Hematopoietic multipotent progenitor cell (in vitro differentiated cells): ENCODE results near the gene LINS1. TPM values are rescaled to one million over a fixed set of nuclear protein-coding genes. Genes with fewer than 3 reads are reported as not detected.

Experiments
- DNase-seq, 3 donors: peaks; one replicate each; pipeline ENCODE4 v3.0.0-alpha.2; 2011 to 2015; ENCODE audit warnings: low read depth in 2 of 3, low spot score in 2 of 3
- total RNA-seq: library from RNA; depleted of rRNA; stranded (reverse); fragments of >200 nt; gene quantifications from one replicate; pipeline ENCODE4 v1.2.3, GENCODE V29; 2012

LINS1 gene
- total RNA-seq, 1 donor: 16.2 TPM

DNA sequence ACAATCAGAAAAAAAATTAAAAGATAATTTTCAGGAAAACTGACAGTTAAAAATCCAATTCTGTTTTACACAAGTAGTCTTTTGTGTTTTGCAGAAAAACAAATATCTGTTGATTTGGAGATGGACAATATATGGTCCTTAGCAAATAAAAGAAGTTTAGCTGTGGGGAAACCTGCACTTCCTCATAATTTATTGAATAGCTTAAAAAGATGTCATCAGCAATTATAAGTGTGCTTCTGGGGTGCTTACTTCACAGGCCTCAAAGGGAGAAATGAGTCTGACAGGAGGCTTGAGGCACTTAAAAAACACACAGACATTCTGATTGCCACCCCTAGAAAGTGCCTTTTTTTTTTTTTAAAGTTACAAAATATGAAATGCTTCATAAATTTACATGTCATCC, 41.7 kb downstream of the LINS1 start:
- DNase-seq: no peak

GRCh38 chr15:100559330-100559729, 42.7 kb downstream of the LINS1 start:
- DNase-seq: no peak

GRCh38 chr15:100558771-100559254, 43.2 kb downstream of the LINS1 start:
- no peak for DNase-seq

DNA sequence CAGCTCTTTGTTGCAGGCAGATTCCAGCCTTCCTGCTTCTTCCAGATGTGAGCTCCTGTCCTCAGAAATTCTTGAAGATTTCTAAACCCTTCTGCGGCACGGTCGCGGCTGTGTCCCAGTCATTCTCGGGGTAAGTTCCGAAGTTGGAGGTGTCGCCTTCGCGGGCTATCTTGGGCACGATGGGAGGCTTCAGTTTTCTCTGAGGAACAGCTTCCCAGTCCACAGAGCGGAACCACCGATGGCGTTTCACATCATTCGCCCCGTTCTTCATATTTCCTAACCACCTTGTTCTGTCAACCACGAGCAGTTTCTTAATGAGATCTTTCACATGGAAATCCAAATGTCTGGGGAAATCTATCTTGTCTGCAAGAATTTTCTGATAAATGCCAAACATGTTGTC, 48.5 kb downstream of the LINS1 start:
- no peak for DNase-seq

GRCh38 chr15:100547961-100548360, 54.0 kb downstream of the LINS1 start:
- DNase-seq: no peak

DNA sequence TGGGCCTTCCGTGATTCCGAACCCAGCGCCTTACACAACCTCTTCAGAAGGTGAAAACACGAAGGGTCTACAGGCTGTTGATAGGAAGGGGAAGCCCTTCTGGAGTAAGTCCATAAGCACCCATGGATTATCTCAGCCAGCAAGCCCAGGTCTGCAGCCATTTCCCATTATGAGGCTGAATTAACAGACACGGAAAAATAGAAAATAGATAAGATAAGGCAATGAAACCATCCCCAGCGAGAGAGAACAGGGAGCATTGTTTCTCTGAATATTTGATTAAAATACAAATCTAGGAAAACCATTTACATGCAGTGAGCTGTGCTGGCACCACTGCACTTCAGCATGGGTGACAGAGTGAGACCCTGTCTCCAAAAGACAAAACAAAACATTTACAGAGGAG, 57.0 kb downstream of the LINS1 start:
- no peak for DNase-seq

GRCh38 chr15:100544338-100544841, 57.6 kb downstream of the LINS1 start:
- DNase-seq: no peak

DNA sequence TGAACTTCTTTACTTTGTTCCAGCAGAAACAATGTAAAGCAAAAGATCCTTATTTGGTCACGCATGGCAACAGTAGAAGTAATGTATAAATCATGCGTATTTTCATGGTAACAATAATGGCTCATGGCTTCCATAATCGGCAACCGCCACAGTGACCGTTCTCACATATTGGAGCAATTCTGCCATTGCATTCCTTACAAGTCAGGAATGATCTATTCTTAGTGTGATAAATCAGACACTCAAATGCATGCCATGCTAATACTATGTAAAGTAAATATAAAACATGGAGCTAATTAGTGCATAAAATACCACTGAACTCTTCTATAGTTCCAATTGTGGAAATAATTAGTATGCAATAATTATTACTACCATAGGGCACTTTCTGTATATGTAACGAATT, 59.7 kb downstream of the LINS1 start:
- DNase-seq: no peak

DNA sequence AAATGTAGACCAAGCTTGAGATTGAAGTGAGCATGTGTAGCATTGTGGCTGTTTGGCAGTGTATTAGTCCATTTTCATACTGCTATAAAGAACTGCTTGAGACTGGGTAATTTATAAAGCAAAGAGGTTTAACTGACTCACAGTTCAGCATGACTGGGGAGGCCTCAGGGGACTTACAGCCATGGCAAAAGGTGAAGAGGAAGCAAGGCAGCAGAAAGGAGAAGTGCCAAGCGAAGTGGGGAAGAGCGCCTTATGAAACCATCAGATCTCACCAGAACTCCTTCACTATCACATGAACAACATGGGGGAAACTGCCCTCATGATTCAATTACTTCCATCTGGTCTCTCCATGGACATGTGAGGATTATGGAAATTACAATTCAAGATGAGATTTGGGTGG, 64.7 kb downstream of the LINS1 start:
- DNase-seq: peak in 2 of 3 donors; percentile 9 to 59

DNA sequence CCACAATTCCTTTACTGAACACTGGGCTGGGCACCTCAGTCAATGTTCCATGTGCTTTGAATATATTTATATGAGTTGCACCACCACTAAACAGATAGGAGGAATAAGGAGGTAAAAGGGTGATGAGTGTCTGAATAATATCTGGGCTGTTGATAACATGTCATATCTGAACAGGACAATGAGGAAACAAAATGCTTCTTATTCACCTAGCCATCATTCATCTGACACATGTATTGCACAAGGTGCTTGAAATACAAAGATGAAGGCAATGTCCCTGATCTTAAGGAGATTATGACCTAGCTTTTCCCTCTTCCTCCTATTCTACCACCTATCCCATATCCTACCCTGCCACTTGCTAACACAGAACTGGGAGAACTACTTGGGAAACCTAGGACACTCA, 65.3 kb downstream of the LINS1 start:
- no peak for DNase-seq

DNA sequence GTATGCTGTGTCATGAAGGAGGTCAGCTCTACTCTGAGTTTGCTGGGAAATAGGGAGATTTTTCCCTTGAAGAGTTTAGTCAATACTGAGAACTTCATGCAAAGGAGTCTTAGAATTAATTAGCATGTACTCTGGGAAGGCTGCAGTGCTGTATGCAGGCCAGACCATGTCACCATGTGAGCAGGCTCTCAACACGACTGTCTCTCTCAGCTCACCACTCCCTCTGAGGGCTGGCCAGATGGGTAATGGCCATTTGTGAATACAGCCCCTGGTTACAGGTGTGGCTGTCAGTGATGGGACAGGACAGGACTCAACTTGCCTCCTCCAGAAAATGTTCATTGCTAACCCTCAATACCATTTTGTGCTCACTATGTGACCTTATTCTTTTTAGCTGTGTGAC, 68.1 kb downstream of the LINS1 start:
- no peak for DNase-seq

DNA sequence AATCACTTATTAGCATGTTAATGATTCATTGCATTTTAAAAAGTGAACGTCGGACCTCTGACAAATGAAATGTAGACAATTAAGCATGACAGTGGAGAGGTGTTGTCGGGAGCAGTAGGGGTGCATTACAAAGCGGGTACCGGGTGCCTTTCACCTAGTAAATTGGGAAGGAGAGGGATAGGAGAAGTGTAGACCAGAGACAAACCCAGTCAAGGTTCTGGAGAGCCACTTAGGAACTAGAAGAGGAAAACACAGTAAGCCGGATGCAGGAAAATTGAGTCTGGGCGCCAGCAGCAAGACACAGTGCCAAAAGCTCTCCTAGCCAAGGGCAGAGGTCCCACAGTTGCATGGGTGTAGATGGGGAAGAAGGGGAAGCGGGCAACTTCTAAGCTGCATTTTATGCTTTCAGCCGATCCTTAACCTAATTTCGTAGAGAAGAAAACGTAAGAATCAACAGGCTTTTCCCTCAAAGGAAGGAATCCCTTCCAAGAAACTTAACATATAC, 70.1 kb downstream of the LINS1 start:
- DNase-seq: no peak

DNA sequence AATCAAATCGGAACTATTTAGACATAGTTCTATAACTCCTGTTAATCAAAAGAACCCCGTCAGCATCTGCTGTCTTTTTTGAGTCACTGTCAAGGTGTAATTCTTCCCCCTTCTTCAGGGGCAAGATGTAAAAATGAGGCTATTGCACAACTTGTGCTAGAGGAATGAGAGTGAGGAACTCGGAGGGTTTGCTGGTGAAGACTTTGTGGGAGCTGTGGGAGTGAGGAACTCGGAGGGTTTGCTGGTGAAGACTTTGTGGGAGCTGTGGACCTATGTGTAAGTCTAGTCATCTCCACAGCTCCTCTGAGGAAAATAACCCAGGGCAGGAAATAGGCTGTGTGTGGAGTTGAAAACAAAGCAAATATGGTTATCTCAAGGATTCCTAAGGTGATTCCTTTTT, 70.8 kb downstream of the LINS1 start:
- DNase-seq: no peak

GRCh38 chr15:100529556-100529955, 72.4 kb downstream of the LINS1 start:
- DNase-seq: no peak

DNA sequence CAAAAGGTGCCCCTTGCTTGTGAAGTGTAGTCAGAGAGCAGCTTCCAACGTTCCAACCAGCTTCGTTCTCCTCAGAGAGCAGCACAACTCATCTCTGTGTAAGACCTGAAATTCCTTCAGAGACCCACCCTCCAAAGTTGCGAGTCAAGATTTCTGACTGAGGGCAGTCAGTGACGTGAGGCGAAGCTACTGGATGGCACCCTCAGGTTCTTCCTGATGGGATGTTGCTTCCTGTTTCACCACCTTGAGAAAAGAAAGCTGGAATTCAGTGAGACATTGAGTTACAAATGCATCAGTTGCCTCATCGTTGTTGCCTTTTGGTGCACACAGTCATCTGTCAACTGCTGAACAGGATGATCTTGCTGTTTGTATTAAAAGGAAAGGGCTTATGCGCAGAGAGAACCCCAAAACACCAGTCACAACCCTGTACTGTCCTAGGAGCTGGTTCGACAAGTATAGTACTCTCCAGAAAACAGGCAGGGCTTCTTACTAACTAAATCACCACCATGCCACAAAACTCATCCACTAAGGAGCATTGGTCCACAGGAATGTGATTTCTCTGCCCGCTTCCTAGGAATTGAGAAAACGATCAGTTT, 73.1 kb downstream of the LINS1 start, which contains the start of gene CERS3:
Gene CERS3 (minus strand): TSS at position 118 of the 596 bp plus-strand sequence. CDS start 27,101 bp downstream, outside the sequence.
- no peak for DNase-seq

DNA sequence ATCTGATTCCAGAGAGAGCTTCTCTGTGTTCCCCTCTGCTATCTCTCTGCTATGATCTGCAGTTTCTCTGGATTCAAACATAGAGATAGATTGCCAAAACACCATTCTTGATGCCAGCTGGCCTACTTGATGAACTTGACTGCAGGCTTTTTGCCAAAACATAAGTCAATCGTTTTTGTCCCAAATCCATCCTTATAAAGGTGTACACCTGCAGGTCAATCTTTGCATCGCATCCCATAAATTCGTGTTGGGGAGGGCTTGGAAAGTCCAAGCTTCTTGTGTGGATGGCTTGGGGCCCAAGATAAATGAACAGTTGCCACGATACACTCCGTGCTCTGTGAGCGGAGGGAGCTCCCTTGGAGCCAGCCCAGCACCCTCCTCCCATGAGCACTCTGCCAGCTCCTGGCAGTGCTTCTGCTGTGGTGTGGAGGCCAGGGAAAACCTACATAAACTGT, 75.9 kb downstream of the LINS1 start:
- no peak for DNase-seq

GRCh38 chr15:100525436-100525835, 76.5 kb downstream of the LINS1 start:
- no peak for DNase-seq

GRCh38 chr15:100524326-100524725, 77.7 kb downstream of the LINS1 start:
- DNase-seq: no peak

- DNase-seq: no peak
Observed at GRCh38 chr15:100521907-100522306, 80.1 kb downstream of the LINS1 start.

- peak in 2 of 3 donors; percentile 1 to 13 for DNase-seq
Observed at GRCh38 chr15:100520132-100520921, 81.7 kb downstream of the LINS1 start.

DNA sequence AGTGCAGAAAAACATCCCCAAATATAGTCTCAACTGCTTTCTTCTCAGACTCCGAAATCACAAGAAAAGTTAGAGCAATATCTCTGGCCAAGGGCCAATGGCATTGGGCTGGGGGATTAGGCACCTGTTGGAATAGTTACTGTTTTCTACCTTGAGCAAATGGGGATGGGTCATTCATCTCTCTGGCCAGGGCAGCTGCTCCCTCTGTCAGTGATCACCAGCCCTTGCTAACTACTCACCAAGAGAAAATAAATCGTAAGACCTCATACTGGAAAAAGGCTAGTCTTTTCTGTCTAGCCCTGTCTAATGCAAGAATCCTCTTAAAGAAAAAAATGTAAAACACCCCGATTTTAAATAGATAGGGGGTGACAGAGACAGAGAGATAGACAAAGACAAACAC, 84.1 kb downstream of the LINS1 start:
- DNase-seq: no peak
